K562 (cell line): ENCODE measurements around the gene WEE1.

ENCODE experiments used
- CCAR2 ChIP-seq: fragments of 200-400 bp; formaldehyde crosslinking; IDR thresholded peaks from 2 replicates; pipeline ENCODE4 v1.6.1; 2017; ENCODE audit warnings: mild to moderate bottlenecking, low read depth, low read length
- CTCF ChIP-seq, 3 experiments: IDR thresholded peaks in 2 of 3; conservative IDR thresholded peaks in 1 of 3; 2 replicates each; pipeline ENCODE4 v1.5.1; 2011 to 2012; ENCODE audit warnings: low read length in 3 of 3, mild to moderate bottlenecking in 3 of 3, control low read depth in 2 of 3, improper control_type of control experiment in 1 of 3, inconsistent platforms in 1 of 3, low read depth in 1 of 3, mixed read lengths in 1 of 3, moderate library complexity in 1 of 3; ENCODE audit not compliant: insufficient read depth in 2 of 3
- GATAD2B ChIP-seq: fragments of 450-650 bp; IDR thresholded peaks from 2 replicates; pipeline ENCODE4 v1.6.1; 2017; ENCODE audit warnings: mild to moderate bottlenecking, borderline replicate concordance
- PHB ChIP-seq: fragments of 250-450 bp; sonication (Bioruptor Pico); IDR thresholded peaks from 2 replicates; pipeline ENCODE4 v1.5.0; 2021

GRCh38 chr11:9577556-9577955 lies 4.1 kb downstream of the WEE1 start:
- TF ChIP-seq GATAD2B (no peak), CTCF (IDR thresholded peaks at IDR 0.05 in 2 of 3, conservative IDR thresholded peaks at IDR 0.05 in 1 of 3; ENCODE audit: insufficient read depth in 2 of 3, low read depth in 1 of 3, low read length in 3 of 3) (no peak), CCAR2 (no peak), PHB (no peak)
